K562 (cell line): ENCODE measurements around the gene FNBP1. TPM values are rescaled to one million over a fixed set of nuclear protein-coding genes. Genes with fewer than 3 reads are reported as not detected.

Source experiments
- SMAD4 ChIP-seq: fragments of 250-450 bp; sonication (Bioruptor Pico); conservative IDR thresholded peaks from 2 replicates; pipeline ENCODE4 v1.8.0; 2021; ENCODE audit warnings: inconsistent platforms, mild to moderate bottlenecking, moderate library complexity
- ZKSCAN1 ChIP-seq: fragments of 150-350 bp; IDR thresholded peaks from 2 replicates; pipeline ENCODE4 v1.6.1; 2016; ENCODE audit warnings: low read depth, low read length
- polyA plus RNA-seq, 8 experiments: library from polyadenylated mRNA; depleted of rRNA in 4 of 8; stranded (reverse) in 5 of 8; unstranded in 3 of 8; fragments of >200 nt; fragmentation: Nextera tagmentation in 2 of 8; fragmentation: Illumina TruSeq in 1 of 8; extraction: Ambion mirVana in 2 of 8; extraction: Trizol in 1 of 8; gene quantifications; 2 replicates each; pipeline versions ENCODE4 v1.2.1 to v1.2.3, GENCODE V29; 2011 to 2014; ENCODE audit warnings: inconsistent platforms in 1 of 8, missing spikeins in 1 of 8
- total RNA-seq, 7 experiments: library from RNA; depleted of rRNA in 6 of 7; stranded (reverse); fragments of >200 nt in 6 of 7; fragmentation: Illumina TruSeq in 2 of 7; extraction: Trizol in 2 of 7; gene quantifications; 2 replicates each; pipeline versions ENCODE4 v1.2.1 to v1.2.3, GENCODE V29; 2011 to 2021; ENCODE audit warnings: low replicate concordance in 1 of 7
- TF ChIP-seq, protein P1 (sequence below), 2 experiments: fragments of 150-350 bp in 1 of 2; IDR thresholded peaks; 2 replicates each; pipeline ENCODE4 v1.6.1; 2012 to 2016; ENCODE audit warnings: low read depth in 2 of 2, low read length in 2 of 2, mild to moderate bottlenecking in 1 of 2, moderate library complexity in 1 of 2

Gene FNBP1
- total and polyA plus RNA-seq, 9 of the 15 experiments (the other 6 are each of a cell fraction or from before 2014, with no cell fraction given), result 1.8 to 14.9 (median 7.6) TPM

DNA sequence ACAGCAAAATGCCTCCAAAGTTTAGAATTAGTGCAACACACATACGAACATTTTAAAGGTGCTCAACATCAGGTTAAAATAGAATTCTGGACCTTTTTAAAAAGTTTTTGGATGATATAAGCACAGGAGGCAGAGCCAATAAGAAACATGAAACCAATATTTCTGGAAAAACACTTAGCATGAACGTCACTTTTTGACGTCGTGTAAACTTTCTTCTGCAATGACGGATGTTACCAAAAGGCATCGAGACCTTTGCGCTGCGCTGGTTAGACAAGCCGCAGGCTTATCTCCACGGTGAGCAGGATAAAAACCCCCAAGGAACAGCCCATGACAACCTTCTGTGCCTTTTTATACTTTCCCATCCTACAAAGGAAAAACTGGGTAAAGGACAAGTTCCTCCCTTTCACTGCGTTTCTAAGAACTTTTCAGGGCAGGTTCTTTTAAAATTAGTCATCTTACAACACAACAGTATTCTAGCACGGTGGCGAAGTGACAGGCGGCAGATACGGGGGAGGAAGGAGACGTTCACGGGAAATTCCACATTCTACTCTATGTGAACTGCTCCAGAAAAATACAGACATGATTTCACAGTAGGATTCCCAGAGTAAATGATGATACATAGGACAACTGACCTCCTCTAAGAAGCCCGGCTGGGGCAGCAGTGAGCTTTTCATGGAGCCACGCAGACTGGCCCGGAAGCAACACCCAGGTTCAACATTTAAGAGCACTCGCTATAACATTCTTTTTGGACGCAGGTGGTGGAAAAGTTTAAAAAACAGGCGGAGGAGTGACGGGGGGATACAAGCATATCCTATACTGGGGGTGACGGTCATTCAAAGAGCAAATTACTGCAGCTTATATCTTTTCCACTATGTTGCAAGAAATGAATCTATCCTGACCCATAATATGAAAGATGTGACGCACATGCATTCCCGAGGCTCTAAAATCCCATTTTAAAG lies 155.4 kb downstream of the FNBP1 start (continued):
- TF ChIP-seq, protein P1, sequence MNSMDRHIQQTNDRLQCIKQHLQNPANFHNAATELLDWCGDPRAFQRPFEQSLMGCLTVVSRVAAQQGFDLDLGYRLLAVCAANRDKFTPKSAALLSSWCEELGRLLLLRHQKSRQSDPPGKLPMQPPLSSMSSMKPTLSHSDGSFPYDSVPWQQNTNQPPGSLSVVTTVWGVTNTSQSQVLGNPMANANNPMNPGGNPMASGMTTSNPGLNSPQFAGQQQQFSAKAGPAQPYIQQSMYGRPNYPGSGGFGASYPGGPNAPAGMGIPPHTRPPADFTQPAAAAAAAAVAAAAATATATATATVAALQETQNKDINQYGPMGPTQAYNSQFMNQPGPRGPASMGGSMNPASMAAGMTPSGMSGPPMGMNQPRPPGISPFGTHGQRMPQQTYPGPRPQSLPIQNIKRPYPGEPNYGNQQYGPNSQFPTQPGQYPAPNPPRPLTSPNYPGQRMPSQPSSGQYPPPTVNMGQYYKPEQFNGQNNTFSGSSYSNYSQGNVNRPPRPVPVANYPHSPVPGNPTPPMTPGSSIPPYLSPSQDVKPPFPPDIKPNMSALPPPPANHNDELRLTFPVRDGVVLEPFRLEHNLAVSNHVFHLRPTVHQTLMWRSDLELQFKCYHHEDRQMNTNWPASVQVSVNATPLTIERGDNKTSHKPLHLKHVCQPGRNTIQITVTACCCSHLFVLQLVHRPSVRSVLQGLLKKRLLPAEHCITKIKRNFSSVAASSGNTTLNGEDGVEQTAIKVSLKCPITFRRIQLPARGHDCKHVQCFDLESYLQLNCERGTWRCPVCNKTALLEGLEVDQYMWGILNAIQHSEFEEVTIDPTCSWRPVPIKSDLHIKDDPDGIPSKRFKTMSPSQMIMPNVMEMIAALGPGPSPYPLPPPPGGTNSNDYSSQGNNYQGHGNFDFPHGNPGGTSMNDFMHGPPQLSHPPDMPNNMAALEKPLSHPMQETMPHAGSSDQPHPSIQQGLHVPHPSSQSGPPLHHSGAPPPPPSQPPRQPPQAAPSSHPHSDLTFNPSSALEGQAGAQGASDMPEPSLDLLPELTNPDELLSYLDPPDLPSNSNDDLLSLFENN (IDR thresholded peaks at IDR 0.05; ENCODE audit: low read depth in 2 of 2, low read length in 2 of 2), result 0 out of 4 replicates have a peak, but pooled peaks of 1 of the 2 experiments have one; percentile 70
- TF ChIP-seq ZKSCAN1 (0 out of 2 replicates have a peak, but pooled peaks have one; percentile 15), SMAD4 (CRISPR knock-in tag) (peak; percentile 56; the same call in 1 of the 2 replicates)
